Stimulated activated CD4-positive, alpha-beta T cell treated with anti-CD3 and anti-CD28 coated beads, Interleukin-4, amount 100 ng/mL, for 24 hours (primary cell): Measurements from ENCODE around the gene PAAF1.
"Not testable (repeated sequence)": the region's sequence is repeated elsewhere in the genome, so short reads cannot be mapped to it uniquely, and the experiment has no call there.

Source experiments
- DNase-seq: peaks from one replicate; pipeline ENCODE4 v3.0.0-alpha.2; 2020

PAAF1 gene

GRCh38 chr11:73876424-73877310 is at the start of gene PAAF1, which contains the start of gene COA4:
Gene PAAF1 (plus strand): TSS chr11:73876999. CDS start chr11:73877022, 23 bp downstream.
Gene COA4 (minus strand): TSS chr11:73876846. CDS start chr11:73873378, 3,468 bp downstream.
- peak; percentile 96 for DNase-seq

- DNase-seq, result no peak
Observed at GRCh38 chr11:73830261-73830660, 46.5 kb upstream of the PAAF1 start.

DNA sequence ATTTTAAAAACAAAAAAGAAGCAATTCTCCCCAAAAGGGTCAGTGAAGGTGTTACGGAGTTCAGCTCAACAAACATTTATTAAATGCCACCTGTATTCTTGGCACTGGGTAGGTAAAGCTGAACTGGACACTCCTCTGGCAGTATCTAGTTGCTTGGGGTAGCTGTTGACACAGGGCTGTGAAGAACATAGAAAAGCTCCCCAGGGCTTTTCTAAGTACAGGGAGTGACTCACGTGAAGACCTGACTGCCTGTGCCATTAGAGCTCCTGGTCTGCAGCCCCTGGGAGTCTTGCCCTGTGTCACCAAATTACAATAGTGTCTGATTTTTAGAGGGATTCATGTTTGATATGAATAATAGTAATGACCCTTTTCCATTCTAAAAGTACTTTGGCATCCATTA is 43.7 kb upstream of the PAAF1 start:
- DNase-seq, result no peak

DNA sequence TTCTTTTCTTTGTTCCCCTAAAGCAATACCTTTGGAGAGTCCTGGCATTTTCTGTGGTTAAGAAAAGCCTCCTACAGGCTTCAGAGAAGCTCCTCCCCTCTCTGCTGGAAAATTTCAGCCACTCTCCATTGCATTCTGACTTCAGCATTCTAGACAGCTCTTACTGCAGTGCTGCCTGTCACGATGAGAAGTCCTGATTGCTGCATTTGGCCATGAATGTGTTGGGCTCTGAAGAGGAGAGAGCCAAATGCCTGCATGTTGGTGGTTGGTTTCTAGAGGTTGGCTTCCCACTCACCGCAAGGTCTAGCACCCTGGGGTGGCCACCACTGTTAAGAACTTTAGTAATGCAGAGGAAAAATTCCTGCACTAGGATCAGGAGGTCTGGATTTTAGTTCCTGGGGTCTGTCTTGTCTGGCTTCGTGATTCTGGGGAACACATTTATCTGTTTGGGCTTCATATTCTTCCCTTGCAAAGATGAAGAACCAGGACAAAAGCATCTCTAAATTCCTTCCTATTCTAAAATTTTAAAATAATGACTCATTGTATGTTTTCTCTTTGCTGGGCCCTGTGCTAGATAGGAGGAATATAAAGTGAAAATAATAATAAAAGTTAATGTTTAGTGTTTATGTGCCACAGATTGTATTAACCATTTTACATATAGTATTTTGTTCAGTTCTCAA is 38.2 kb upstream of the PAAF1 start:
- no peak for DNase-seq

- no peak for DNase-seq
Observed at GRCh38 chr11:73839123-73839457, 37.7 kb upstream of the PAAF1 start.

DNA sequence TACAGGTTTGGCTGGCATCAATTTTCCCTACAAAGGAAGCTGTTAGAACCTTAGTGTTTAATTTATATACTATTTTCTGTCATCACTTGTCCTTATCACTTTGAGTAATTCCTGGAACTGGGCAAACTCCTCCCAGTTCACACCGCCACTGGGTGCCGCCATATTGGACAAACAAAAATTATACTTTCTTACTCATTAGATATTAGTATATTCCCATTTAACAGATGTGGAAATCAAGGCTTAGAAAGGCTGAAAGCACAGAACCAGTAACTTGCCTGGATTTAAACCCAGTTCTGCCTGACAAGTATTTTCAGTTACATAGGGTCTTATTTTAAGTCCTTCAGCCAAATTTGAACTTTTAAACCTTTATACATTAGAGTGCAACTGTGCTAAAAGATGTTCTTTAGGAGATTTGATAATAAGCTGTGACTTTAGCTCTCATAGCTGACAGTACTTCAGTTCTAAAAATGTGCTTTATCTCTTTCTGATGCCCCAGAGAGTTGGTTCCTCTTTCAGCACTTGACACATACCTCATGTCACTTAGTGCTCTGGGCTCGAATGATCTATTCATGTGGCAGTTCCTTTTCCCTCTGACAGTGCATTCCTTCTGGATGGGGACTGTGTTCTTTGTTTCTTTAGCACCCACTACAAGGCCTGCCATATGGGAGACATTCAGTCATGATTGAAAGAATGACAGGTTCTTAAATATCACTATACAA is 25.6 kb upstream of the PAAF1 start:
- no peak for DNase-seq

DNA sequence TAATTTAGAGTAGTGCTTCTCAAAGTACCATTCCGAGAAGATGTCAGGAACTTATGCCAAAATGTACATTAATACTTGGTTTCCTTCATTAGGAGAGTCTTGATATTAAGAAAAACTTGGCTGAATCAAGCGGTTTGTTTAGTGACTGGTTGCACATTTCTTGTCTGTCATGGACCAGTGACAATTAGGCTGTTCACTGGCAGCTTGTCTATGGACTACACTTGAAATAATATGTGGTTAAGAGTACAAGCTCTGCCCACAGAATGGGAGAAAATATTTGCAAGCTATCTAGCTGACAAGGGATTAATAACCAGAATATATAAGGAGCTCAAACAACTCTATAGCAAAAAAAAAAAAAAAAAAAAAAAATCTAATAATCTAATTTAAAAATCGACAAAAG is 24.8 kb upstream of the PAAF1 start:
- DNase-seq, result no peak

DNA sequence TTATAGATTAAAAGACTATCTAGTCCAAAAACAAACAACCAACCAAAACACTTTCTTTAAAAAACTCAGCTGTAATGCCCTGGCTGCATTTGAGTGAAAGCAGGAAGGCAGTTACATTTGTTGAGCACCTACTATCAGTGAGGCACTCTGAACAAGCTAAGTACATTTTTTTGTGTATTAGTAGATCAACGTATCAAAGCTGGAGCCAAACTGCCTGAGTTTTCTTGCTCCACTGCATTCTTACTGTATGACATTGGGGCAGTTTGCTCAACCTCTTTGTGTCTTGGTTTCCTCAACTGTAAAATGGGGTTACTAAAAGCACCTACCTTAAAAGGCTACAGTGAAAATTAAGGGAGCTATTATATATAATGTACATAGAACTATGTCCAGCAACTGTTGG is 22.1 kb upstream of the PAAF1 start:
- no peak for DNase-seq

GRCh38 chr11:73856031-73856567 is 20.7 kb upstream of the PAAF1 start:
- no peak for DNase-seq

DNA sequence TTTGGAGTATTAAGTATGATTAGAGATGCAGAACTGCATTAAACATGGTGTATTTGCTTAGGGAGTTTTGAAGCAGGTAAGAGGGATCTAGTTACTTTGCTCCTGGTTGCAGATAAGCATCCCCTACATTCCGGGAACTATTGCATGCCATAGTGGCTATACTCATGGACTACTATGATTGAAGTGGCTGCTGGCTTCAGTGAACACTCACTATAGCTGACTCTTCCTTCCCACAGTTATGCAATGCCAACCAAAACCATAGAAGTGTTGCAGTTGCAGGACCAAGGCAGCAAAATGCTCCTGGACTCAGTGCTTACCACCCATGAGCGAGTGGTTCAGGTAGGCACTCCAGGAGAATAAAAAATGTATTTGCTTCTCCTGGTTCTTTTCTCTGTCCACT is 17.1 kb upstream of the PAAF1 start:
- DNase-seq, result no peak

GRCh38 chr11:73860202-73860601 is 16.6 kb upstream of the PAAF1 start:
- DNase-seq, result no peak

DNA sequence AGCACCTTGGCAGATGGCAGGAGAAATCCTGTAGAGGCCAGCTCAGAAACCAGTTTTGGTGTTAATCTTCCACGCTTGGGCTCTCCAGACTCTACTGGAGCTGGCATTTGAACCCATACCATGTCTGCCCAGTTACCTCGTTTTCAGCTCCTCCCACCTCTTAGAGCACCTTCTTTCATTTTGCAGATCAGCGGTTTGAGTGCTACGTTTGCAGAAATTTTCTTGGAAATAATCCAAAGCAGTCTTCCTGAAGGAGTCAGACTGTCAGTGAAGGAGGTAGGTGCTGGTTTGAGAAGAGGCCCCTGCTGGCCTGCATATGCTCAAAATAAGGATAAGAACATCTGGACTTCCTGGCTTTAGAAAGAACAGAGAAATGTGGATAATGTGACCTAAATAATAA is 13.8 kb upstream of the PAAF1 start:
- DNase-seq, result no peak

DNA sequence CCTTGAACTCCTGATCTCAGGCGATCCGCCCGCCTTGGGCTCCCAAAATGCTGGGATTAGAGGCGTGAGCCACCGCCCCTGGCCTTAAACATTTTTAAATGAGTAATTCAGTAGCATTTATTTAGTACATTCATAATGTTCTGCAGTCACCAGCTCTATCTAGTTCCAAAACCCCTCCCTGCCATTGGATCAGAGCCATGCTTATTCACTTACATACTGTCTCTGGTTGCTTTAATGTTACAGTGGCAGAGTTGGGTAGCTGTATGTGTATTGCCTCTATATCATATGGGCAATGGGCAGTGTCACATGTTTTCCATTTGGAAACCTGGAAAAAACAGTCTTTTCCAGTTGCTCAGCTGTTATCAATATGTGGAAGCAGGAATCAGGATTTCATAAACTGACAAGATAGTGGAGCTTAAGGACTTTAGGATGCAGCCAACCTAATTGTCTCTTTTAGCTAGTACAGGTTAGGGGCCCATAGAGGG is 10.7 kb upstream of the PAAF1 start:
- no peak for DNase-seq

GRCh38 chr11:73866586-73866996 is 10.2 kb upstream of the PAAF1 start:
- no peak for DNase-seq

DNA sequence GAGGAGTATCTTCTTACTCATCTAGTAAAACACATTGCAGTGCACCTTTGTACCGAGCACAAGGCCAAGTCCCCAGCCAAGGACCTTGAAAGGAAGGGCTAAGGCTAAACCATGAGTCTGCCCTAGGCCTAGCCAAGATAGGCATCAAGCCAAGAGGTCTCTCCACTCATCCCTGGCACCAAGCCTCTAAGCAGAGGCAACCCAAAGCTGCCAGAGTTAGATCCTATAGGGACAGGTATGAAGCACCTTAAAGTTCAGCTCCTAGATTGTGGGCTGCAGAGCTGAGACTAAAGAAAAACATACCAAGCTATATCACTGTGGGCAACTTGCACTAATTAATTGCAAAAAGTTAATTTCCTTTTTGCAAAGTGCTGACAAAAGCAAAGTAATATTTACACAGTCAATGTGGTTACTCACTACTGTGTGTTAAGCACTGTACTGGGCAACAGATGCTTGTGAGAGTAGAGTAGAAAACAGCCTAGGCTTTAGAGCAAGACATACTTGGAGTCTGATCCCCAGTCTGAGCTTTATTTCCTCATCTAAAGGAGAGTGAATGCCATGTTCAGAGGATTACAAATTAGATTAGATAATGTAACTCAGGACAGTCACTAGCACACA is 7.4 kb upstream of the PAAF1 start:
- DNase-seq, result no peak

DNA sequence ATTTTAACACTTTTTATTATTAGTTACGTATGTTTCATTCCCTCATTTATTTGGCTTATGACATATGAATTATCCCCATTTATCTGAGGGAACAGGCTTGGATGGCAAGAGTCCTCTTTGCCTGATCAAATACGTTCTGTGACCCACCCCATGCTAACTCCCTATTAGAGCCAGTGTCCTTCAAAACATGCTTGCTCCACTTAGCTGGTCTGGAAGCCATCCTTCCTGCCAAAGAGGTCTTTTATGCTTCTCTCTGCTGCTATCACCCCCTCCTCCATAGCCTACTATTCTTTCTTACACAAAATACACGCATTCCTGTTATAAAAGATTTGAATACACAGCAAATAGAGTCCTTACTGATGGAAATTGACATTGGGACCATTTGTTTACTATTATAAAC is 6.5 kb upstream of the PAAF1 start:
- DNase-seq, result no peak

DNA sequence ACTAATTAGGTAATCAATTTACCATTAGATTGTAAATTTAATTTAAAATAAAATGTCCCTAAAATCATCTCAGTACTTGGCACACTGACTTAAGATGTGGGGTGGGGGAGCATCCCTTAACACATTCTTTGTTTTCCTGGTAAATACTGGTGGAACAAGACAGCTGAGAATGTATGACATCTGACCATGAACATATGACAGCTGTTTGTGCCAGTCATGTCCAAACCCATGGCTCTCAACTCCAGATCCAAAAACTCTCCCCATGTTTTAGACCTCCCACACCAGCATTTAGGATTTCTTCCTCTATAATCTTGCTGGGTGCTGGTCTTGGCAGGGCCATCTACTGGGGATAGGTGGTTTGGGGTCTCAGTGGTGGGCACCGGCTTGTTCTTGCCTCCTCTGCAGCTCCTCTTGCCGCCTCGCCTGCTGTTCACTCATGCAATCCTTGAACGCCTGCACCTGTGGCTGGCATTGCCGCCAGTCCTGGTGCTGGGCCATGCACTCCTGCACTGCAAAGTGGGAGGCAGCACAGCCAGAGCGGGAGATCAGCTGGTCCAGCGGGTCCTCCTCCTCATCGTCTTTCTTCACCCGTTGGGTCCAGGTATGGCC is 3.9 kb upstream of the PAAF1 start:
- DNase-seq, result no peak

GRCh38 chr11:73875380-73875779 is 1.4 kb upstream of the PAAF1 start:
- no peak for DNase-seq

DNA sequence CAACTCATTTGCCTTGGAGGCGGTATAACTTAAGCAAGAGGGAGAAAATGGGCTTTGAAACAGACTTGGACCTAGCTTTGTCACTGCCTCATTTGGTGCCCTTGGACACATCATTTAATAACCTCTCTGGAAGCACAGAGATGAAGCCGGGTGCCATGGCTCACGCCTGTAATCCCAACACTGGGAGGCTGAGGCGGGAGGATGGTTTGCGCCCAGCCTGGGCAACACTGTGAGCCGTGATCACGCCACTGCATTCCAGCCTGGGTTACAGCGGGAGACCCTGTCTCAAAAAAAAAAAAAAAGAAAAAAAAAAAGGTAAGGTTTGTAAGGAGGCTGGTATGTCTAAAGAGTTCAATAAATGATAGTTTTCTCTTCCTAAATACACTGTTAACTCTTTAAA is 959 bp upstream of the PAAF1 start:
- no peak for DNase-seq

GRCh38 chr11:73878771-73879170 is 2.0 kb downstream of the PAAF1 start:
- no peak for DNase-seq

GRCh38 chr11:73880449-73880848 is 3.6 kb downstream of the PAAF1 start:
- DNase-seq, result not testable (repeated sequence)

DNA sequence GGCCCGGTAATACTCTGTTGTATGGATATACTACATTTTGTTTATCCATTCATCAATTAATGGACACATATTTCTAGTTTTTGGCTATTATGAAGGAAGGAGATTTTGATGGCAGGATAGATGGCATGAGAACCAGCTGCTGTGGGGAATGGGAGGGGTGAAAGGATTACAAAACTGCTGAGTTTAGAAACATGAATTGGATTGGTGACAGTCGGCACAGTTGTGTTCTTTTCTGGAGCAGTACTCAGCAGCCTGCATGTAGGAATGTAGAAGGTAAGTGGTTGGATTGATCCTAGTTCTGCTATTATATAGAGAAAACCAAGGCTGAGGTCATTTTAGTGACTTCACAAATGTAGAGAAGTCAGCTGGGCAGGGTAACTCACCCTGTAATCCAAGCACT is 7.1 kb downstream of the PAAF1 start:
- no peak for DNase-seq
